COLO829 (cell line): ENCODE results near the gene MRPS9.

Experiments
- DNase-seq: peaks from one replicate; pipeline ENCODE4 v3.0.0; 2012; ENCODE audit warnings: low spot score

The MRPS9 gene

DNA sequence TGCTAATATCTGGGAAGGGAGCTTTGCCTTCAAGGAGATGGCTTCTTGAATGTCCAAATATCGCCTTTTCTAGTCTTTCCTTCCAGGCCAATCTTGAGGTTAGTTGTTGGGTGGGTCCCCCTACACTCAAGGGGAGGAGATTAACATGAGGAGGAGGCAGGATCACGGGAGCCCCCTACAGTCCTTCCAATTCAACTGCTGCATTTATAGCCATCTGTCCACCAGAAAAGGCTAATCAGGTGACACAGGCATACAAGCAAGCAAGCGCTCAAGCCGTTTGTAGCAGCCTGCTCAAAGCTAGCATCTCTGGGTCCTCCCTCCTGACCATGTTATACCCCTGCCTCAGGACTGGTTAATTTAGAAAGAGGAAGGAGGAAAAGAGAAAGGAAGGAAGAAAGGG is 87.6 kb downstream of the MRPS9 start:
- DNase-seq, result no peak

DNA sequence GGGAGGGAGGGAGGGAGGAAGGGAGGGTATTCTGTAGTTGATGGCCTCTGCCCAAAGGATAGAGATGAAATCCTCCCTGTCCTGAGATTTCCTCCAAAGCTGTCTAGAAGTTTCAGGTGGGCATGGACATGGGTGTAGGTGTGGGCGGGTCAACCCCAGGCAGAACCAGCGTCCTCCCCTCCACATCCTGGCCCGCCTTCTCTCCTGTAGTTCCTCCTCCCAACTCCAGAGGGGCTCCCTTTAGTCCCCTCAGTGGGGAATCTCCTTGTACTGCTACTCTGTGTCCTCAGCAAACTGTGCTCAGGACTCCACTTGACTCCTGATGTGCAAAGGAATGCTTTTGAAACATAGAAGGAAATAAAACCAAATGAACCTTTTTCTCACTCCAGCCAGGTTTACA is 88.1 kb downstream of the MRPS9 start:
- DNase-seq, result no peak

DNA sequence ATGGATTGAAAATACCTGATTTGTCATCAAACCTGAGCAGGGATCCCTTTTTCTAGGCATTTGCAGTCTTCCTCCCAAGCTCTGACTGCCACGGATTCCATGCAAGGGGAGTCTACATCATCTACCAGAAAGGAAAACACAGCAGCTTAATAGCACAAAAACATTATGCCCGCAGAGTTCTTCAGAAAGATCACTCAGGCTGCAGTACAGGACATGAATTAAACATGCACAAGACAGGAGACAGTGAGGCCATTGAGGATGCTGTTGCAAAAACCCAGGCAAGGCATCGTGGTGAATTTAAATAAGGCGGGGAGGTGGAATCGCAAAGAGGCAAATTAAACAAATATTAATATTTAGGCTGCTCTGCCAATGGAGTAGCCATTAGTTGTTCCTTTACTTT is 88.5 kb downstream of the MRPS9 start:
- no peak for DNase-seq

DNA sequence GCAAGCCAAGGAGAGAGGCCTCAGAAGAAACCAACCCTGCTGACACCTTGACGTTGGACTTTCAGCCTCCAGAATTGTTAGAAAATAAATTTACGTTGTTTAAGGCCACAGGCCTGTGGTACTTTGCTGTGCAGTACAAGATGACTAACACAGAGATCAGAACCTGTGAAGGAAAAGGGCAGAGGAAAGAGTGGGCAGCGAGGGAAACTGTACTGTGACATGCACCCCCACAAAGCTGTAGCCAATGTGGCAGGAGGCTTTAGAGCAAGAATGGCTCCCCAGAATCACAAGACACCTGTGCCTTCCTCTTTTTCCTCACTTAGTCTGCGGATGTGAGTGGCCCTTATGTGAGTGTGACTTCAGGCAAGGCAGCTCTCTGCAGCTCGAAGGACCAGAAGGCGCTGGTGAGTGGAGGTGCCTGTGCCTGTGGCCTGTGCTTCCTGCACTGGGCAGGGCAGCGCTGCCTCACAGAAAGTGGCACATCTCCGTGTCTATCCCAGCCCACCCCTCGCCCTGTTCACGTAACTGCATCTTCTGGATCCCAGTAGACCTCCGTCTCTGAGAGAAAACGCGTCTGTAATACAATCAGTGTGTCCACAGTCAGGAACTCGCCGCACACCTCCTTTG is 89.5 kb downstream of the MRPS9 start:
- DNase-seq, result no peak

DNA sequence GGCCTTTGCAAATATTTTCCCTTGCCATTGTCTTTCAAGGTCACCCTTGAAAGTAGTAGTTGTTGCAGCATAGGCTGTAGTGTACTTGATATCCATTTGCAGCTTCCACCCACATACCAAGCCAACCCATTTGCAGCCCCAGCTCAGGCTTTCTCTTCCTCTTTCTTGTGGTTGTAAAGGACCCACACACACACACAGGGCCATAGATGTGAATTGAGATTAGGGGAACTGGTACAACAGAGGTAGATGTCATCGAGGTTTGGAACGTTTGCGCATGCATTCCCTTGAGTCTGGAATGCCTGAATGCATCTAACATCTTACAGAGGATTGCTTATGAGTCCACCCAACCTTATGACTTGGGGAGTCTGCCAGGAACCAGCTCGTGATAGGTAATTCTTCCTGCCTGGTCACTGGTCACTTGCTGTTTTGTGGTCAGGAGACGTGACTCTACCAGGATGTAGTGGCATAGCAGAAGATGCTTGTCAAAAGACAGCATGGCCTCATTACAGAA is 91.9 kb downstream of the MRPS9 start:
- no peak for DNase-seq

DNA sequence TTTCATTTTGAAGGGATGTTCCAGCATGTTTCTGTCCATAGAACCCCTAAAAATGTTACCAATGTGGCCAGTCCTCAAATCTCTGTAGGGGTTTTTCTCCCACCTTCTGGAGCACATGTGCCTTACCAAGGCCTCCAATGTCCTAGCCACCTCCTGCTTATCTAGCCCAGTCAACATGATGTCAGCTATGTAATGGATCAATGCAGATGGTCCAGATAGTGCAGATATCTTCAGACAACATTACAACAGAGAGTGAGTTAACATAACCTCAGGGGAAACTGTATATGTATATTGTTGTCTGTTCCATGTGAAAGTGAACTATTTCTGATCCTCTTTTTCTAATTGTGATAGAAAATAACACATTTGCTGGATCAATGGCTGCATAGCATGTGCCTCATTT is 92.7 kb downstream of the MRPS9 start:
- no peak for DNase-seq

DNA sequence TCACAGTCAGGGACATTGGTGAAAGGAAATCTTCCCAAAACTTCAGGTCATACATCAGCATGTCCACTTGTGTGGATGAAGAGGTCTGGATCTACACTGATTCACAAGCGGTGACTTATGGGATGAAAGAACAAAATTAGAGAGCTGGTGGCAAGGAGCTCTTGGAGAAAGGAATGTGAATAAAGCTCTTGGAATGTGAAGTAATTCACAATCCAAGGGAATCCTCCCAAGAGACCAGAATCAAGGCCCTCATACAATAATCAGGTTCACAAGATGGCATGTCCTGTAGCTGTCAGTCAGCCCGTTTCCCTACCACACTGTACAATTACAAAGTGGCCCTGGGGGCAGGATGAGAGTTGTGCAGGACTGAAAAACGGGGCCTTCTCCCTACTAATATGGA is 96.2 kb downstream of the MRPS9 start:
- DNase-seq, result peak; percentile 18

DNA sequence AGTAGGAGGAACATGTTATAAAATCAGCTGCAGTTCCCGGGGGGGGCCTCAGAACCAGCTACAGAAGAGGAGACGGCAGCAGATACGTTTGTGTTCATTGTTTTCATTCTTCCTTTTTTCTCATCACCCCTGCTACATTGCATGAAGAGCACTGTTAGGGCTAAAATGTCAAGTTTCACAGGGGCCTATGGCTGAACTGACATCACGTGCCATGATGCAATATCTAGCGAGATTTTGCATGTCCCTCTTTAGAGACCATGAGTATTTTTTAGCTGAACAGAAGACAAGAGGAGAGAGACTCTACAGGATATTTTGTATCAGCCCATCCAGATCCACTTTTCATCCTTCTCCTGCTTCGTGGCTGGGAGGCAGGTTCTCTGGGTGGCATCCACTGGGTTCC is 97.6 kb downstream of the MRPS9 start:
- DNase-seq, result no peak

DNA sequence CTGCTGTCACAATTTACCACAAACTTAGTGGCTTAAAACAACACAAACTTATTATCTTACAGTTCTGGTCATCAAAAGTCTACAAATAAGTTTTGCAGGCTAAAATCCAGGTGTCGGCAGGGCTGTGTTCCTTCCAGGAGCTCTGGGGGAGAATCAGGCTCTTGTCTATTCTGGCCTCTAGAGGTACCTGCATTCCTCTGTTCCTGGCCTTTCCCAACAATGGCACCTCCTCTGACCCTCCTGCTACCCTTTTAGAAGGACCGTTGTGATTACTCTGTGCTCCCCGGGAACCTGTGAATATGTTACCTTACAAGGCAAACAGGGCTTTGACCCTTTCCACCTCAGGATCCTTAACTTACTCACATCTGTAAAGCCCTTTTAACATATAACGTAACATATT is 98.5 kb downstream of the MRPS9 start:
- DNase-seq, result no peak

DNA sequence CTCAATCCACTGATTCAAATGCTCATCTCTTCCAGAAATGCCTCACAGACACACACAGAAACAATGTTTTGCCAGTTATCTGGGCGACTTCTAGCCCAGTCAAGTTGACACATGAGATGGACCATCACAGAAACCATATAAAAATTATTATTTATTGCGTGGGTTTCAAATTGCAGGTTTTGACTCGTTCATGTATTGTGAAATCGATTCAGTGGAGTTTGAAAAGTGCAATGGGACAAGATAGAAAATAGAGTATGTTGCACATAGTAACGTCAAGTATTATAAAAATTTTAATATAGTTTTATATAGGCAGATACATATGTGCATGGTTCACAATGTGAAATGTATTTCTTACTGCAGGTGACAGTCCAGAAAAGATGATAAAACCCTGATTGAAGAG is 100.8 kb downstream of the MRPS9 start:
- no peak for DNase-seq

DNA sequence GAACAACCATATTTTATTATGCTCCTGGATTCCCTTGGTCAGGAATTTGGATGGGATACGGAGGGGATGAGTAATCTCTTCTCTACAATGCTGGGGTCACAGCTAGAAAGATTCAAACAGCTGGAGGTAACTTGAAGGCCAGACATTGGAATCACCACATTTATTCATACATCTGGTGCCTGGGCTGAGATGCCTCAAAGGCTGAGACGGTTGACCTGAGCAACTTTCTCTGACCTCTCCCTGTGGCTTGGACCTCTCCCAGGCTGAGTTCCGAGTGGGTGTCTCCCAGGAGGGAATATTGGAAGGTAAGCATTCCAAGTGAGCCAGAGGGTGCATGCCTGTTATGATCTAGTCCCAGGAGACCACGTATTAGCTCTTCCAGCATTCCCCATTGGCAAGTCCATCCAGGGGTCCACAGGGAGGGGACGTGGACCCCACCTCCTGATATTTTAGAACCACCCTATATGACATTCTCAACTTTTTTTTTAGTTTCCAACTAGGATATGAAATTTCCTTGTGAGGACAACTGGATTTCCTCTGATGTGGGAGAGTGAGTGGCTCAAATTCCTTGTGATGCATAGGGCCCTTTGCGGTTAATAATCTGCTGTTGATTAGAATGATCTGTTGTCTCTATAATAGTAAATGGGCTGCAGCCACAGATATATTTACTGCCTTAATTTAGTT is 101.8 kb downstream of the MRPS9 start:
- no peak for DNase-seq

DNA sequence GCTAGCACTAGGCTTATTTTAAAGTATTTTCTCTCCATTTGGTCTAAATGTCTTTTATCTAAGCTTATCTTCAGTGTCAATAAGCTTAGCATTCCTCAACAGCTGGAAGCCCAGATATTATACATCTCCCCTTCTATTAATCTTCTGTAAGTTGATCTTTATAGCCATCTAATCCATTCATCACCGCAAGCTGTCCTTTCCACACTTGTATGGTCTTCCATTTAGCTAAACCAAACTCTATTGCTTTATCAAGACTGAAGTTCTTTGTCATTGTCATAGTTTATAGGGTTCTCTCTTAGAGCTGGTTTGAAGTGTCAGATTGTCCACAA is 102.3 kb downstream of the MRPS9 start:
- DNase-seq, result no peak

DNA sequence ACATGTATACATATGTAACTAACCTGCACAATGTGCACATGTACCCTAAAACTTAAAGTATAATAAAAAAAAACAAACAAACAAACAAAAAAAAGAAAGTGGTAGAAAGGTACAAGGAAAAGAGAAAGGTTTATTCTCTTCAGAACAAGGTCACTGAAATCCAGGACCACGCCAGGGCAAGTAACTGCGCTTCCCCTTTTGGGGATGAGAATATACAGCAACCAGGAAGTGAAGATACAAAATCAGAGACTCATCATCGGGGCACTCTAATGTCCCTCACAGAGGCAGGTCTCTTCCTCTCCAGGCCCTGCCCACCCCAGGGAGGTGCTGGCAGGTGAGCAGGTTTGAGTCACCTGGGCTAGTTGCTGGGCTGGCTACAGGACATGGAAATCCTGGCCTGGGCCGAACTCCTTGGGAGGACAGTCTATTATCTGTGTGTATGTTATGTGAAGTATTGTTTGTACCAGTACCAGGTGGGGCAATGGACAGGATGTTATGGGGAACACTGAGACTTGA is 103.3 kb downstream of the MRPS9 start:
- DNase-seq, result no peak

DNA sequence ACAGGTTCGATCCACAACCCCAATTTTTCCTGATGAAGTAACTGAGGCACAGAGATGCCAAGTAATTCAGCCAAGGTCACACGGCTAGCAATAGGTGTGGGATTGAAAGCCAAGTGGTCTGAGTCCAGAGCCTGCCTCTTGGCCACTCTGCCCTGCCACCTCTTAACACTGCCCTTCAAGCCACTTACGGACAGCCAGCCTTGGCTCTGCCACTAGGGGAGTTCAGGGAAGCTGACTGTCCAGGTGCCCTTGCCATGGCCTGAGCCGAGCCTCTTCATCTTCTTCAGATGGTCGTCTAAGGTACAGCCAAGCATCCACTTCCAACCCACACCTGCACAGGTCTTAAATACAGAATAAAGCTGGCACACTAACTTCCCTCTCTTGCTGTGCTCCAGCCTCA is 104.4 kb downstream of the MRPS9 start:
- DNase-seq, result no peak

DNA sequence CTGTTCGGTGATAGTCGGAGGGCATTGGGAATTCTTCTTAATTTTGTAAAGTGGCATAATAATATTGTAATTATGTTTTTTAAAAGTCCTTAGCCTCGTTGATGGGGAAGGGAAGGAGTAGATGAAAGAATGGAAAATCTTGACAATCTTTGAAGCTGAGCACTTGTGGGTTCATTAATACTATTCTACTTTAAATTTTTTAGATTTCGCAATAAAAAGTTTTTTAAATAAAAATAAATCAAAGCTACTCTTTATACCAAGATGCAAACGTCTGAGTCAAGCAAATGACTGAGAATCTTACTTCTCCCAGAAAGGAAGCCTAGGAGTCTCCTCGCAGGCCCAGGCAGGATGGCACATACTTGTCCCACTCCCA is 105.2 kb downstream of the MRPS9 start:
- no peak for DNase-seq

DNA sequence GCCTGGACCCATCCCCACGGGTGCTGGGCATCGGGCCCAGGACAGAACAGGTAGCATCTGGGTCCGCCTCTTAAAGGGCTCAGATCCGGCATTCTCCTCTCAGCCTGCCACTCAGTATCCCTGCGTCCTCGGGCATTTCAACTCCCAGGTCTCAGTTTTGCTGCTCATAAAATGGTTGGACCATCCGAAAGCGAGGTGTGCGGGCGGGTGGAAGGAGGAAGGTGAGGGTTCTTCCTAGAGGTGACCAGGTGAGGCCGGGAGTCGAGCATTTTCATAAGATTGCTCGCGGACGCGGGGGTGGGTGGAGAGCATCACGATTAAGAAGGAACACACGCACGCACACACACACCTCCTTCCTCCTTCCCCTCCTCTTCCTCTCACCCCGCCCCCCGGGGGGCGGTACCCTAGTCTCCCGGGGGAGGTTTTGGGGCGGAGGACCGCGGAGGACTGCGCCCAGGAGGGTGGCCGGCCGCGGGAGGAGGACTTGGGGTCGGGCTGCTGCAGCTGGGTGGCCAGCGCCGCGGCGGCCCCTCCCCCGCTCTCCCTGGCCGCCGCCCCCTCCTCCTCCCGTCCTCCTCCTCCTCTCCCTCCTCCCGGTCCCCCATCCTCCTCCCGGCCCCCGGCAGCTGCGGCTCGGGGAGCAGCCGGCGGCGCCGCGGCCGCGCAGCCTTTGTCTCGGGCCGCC is 105.7 kb downstream of the MRPS9 start:
- DNase-seq, result no peak

DNA sequence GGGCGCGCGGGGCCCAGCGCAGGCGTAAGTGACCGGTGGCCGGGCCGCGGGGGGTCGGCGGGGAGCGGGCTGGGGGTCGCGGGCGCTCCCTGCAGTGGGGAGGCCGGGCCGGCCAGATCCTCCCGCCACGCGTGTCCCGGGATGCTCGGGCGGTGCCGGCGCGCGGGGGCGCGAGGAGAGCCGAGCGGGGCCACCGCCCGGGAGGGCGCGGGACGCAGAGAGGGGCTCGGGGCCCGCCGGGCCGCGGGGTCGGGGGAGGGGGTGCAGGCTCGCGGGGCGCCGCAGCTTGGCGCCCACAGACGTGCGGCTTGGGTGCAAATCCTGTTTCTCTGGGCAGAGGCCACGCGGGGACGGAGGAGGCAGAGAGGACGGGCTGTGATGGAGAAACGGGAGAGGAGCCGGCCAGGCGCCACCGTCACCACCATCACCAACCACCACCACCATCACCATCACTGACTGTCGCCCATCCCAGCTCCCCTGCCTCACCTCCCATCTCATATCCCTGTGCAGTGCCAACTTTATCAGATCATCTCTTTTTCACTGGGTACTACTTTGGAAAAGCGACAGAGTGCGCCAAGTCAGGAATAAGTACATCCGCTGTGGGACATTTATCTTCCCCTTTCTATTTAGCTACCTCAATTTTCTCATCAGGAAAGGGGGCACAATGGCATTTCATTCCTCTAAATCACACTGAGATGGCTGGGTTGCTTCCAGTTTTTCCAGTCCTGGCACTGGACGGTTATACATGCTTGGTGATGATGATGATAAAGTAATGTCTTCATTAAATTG is 106.5 kb downstream of the MRPS9 start:
- DNase-seq, result no peak

DNA sequence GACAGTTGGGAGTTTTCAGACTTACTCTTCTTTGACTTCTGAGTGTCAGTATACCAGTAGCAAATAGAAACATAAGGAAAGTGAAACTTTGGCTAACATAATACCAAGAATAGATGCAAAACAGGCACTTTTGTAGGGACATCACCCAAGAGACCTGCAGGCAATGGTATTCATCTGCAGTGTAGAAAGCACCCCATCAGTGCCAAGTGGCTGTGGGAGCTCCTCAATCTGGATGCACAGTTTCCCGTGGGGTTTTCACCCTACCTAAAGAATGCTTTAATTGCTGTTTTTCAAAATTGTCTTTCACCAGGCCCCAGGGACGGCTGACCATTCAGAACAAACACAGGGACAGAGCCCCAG is 107.1 kb downstream of the MRPS9 start:
- no peak for DNase-seq

DNA sequence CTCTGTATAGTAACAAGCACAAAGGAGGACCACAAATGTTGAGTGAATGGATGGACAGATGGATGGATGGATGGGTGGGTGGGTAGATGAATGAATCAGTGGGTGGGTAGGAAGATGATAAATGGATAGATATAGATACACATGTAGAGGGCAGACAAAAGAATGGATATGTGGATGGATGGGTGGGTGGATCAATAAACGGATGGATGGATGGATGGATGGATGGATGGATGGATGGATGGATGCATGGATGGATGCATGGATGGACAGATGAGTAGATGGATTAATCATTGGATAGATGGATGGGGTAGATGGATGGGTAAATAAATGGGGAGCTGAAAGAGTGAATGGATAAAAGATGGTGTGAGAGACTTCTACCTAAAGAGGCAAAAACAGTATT is 111.4 kb downstream of the MRPS9 start:
- DNase-seq, result no peak
